Endometrium (tissue), 2 donors: ENCODE results near the gene PLCXD3.

Source experiments
- FAIRE-seq: peaks from 2 replicates; lab custom pipeline; 2012; peaks lifted over from hg19 to GRCh38; lab: Jason Lieb, UNC
- donor health status: control.
- donor health status: control.

The PLCXD3 gene, protein sequence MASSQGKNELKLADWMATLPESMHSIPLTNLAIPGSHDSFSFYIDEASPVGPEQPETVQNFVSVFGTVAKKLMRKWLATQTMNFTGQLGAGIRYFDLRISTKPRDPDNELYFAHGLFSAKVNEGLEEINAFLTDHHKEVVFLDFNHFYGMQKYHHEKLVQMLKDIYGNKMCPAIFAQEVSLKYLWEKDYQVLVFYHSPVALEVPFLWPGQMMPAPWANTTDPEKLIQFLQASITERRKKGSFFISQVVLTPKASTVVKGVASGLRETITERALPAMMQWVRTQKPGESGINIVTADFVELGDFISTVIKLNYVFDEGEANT

GRCh38 chr5:41510176-41510831 lies at the start of gene PLCXD3:
Gene PLCXD3, minus strand, starts transcription at chr5:41510601. Its CDS starts 75 bp downstream, at chr5:41510526.
- no peak for FAIRE-seq

- no peak for FAIRE-seq
These were observed 48.8 kb upstream of the PLCXD3 start for GRCh38 chr5:41559184-41559583.

DNA sequence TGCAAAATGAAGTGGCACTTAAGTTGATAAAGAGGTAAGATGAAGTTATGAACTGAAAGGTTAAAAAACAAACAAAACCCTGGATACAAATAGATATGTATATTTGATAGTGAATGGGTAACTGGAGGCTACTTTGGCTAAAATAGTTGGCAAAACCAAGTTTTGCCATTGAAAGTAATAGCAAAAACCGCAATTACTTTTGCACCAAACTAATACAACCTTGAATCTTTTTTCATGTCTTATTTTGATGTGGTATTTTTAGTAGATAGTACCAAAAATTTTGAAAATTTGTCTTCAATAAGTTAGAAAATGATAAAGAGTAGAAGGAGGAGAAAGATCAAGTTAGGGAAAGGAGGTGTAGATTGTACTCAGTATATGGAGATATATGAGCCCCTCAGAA lies 47.9 kb upstream of the PLCXD3 start:
- FAIRE-seq: no peak

DNA sequence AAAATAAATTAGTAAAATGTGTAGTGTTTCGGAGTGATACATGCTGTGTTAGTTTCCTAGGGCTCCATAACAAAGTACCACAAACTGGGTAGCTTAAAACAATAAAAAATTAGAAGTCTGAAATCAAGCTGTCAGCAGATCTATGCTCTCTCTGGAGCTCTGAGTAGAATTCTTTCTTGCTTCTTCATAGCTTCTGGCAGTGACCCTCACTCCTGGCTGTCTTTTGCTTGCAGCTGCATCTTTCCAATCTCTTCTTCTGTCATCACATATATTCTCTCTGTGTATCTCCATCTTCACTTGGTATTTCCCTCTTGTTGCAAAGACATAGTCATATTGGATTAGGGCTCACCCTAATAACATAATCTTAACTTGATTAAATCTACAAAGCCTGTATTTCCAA lies 37.6 kb upstream of the PLCXD3 start:
- FAIRE-seq: no peak

DNA sequence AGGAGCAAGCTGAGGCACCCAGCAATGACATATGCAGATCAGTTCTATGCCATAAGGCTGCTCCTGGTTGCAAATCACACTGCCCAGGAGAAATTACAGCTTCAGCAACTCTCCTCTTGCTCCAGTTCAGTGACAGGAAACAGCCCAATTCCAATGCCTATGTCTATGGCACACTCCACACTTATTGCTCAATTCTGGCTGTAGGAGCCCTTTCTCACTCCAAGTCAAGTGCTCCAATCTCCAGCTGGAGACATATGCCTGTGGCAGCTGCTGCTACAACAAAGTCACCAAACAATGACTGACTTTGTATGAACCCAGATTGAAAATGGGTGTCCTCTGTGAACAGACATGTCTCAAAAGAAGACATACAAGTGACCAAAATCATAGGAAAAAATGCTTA lies 31.8 kb upstream of the PLCXD3 start:
- FAIRE-seq: no peak

DNA sequence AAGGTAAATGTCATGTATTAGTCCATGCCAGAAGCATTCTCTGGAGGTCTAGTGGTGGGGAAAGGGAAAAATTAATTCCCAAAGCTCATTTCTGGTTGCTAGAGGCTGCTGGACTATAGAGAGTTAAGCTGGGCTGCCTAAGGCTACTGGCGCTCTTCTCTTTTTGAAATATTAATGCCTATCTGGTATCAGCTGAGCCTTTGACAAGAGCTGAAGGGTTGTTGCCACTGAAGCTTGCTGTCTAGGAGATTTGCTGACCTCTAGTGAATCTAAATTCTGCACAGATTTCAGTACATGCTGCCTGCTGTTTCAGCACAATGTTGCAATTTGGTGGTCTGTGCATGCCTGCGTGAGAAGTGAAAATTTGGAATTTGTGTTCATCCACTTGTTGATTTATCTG lies 29.1 kb upstream of the PLCXD3 start:
- no peak for FAIRE-seq

DNA sequence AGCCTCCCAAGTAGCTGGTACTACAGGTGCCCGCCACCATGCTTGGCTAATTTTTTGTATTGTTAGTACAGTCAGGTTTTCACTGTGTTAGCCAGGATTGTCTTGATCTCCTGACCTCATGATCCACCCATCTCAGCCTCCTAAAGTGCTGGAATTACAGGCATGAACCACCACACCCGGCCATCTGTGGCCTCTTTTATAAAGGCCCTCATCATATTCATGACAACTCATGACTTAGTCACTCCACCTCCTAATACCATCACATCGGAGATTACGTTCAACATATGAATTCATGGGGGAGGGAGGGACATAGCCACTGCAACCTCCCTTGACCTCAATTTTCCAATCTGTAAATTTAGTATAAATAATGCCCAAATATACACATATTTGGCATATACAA lies 27.2 kb upstream of the PLCXD3 start:
- FAIRE-seq: no peak

GRCh38 chr5:41532485-41532884 lies 22.1 kb upstream of the PLCXD3 start:
- FAIRE-seq: no peak

DNA sequence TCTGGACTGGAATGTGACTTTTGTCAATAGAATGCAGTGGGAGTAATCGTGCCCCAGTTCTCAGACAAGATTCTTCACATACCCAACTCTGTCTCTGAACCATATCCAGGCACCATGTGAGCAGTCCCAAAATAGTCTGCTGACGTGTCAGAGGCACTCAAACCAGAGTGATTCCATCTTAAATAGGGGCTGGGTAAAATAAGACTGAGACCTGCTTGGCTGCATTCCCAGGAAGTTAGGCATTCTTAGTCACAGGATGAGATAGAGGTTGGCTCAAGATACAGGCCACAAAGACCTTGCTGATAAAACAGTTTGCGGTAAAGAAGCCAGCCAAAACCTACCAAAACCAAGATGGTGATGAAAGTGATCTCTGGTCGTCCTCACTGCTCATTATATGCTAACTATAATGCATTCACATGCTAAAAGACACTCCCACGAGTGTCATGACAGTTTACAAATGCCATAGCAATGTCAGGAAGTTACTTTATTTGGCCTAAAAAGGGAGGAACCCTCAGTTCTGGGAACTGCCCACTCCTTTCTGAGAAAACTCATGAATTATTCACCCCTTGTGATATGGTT lies 16.9 kb upstream of the PLCXD3 start:
- FAIRE-seq: no peak

DNA sequence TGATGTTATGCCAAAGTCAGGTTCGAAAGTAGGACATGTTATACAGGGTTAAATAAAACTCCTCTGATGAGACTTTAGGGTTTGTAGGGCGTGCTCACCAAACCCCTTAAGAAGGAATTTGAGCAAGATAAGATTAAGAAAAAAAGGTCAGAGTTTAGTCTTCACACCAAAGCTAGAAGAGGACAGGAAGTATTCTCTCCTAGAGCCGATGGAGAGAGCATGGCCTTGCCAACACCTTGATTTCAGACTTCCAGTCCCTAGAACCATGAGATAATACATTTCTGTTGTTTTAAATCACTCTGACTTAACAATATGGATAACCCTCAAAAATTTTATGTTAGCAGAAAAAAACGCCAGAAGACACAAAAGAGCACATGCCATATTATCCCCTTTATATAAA lies 16.3 kb upstream of the PLCXD3 start:
- no peak for FAIRE-seq

GRCh38 chr5:41524174-41524573 lies 13.8 kb upstream of the PLCXD3 start:
- FAIRE-seq: no peak

- no peak for FAIRE-seq
These were observed 11.9 kb upstream of the PLCXD3 start for GRCh38 chr5:41522193-41522786.

DNA sequence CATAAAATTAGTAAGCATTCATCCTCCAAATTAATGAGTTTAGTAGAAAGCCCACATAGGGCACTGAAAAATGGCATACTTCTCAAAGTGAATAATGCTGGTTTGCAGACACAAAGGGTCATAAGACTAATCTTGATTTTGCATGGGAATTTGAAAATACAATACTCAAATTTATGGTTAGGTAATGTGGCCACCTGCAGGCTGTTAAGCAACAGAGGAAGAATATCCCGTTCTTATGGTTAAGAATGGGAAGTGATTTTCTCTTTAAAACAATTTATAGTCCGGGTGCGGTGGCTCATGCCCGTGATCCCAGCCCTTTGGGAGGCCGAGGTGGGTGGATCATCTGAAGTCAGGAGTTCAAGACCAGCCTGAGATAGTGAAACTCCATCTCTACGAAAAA lies 9.4 kb upstream of the PLCXD3 start:
- no peak for FAIRE-seq

DNA sequence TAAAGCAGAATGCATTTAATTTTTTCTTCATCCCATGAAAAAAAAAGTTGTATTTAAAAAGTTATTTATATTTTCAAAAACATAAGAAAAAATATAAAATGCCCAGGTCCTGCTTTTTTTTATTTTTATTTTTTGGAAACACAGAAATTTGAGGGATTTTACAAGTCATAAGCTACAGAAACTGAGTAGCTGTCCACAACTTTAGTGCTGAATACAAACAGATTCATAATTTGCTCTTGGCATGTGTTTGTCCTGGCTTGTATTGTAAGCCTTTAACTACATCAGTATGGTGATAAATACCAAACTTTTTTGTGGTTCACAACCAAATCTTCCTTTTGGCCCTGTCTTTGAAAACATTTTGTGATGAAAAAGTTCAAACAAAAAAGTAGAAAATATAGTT lies 7.5 kb upstream of the PLCXD3 start:
- FAIRE-seq: peak; percentile 73

- FAIRE-seq: no peak
These were observed 840 bp upstream of the PLCXD3 start for GRCh38 chr5:41511241-41511640.

GRCh38 chr5:41509399-41510175 lies 814 bp downstream of the PLCXD3 start:
- no peak for FAIRE-seq

DNA sequence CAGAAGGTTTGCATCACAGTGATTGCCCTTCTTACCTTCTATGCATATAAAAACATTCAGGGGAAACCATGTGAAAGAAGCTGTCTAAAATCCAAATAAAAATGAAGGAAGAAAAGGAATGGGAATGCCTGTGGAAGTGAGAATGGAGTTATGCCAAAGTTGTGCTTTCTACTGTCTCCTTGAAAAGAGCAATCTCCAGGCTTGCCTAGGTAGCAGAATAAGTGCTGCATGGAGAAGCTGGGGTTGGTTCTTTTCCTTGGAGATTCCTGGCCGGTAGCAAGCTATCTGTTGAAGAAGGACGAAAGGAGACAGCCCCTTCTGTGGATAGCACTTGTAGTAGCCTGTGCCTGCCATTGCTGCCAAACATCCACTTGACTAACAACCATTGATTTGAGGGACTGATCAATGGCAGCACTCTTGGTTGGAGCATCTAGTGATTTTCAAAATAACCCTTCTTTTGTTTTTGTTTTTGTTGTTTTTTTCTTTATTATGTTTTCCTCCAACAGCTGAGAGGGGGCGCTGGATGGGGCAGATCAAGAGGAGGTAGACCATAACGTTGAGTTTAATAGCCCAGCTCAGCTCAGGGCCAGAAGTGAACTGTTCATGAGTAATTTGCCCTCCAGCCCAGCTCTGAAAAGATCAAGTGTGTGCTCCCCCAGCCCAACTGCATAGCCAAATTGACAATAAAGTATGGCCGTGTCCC lies 1.6 kb downstream of the PLCXD3 start:
- no peak for FAIRE-seq

DNA sequence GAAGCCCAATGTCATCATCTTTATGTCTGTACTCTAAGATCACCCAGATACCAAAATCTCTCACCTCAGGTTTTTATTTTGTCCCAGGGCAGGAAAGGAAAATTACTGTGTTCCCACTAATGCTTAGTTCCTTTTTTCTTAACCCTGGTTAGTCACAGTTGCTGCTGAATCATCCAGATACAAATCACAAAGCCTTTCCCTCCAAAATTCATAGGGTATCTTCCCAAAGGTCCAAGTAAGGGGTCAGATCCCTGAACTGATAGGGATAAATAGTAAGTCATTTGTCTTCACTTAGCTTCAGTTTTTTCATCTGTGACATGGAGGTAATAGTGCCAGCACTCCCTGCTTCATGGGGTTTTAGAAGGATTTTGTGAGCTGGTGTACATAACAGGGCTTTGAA lies 2.2 kb downstream of the PLCXD3 start:
- FAIRE-seq: no peak

DNA sequence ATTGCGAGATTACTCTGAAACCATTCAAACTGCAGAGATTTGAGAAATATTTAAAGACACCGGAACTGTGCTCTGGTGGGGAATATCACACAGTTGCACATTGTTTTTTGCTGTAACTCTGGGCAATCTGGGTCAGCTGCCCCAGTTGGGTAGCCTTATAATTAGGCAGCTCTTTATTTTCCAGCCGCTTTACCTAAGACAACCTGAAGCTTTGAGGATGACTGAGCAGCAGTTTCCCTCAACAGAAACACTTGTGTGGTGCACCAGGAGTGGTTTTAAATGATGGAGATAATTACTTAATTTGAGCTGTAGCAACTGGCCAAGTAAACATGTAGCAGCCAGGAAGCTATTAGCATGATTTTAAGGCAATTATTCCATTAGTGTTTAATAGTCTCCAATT lies 2.9 kb downstream of the PLCXD3 start:
- no peak for FAIRE-seq

DNA sequence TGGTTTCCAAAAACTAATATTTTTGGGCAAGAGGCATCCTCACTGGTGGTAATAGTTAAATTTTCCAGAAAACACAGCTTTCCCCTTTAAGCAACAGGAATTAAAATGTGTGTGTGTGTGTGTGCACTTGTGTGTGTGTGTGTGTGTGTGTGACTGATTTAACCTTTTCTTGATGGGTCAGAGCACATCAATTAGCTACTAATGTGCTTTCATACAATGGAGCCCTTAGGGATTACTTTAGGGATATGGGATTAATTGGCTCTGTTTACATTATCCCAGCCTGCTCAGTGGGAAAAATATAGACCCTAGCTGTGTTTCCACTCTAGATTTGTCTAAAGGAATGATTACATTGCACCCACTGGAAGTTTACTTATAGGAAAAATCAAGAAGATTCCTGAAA lies 6.5 kb downstream of the PLCXD3 start:
- FAIRE-seq: no peak

GRCh38 chr5:41503310-41503709 lies 7.1 kb downstream of the PLCXD3 start:
- FAIRE-seq: no peak
